Right lobe of liver (tissue), 4 donors: ENCODE results near the gene LSP1.

Source experiments
- CTCF ChIP-seq, 4 donors: fragments of 200-600 bp in 3 of 4; fragments of 450-650 bp in 1 of 4; IDR thresholded peaks; one replicate each; pipeline versions ENCODE4 v1.5.1 to v1.8.0; 2016 to 2022; ENCODE audit warnings: antibody characterized with exemption in 4 of 4, mild to moderate bottlenecking in 2 of 4
- POLR2A ChIP-seq: fragments of 450-650 bp; IDR thresholded peaks from one replicate; pipeline ENCODE4 v1.6.1; 2017; ENCODE audit warnings: antibody characterized with exemption, mild to moderate bottlenecking
- donor health status: DM: no; HTN: no; CAD: no.
- donor health status: DM: no; HTN: no; CAD: no.
- donor health status: DM: no; HTN: yes; CAD: no.

GRCh38 chr11:1921574-1922141 is 68.8 kb downstream of the LSP1 start:
- TF ChIP-seq POLR2A (no peak), CTCF (IDR thresholded peaks at IDR 0.05) (no peak)
